Measurements from ENCODE around the gene FGR.
"Not testable (repeated sequence)": the region's sequence is repeated elsewhere in the genome, so short reads cannot be mapped to it uniquely, and the experiment has no call there.

FGR gene

GRCh38 chr1:27634985-27635367 lies at the start of gene FGR:
Gene FGR (minus strand): TSS chr1:27635185. CDS start chr1:27623916, 11,269 bp downstream.
- H3K27ac ChIP-seq, result no peak within 1 kb of the TSS
- H3K9me3 ChIP-seq (ENCODE audit: severe bottlenecking), result no peaks in the 10 kb centered on the region
- H3K36me3 ChIP-seq, result no peaks in the 10 kb centered on the region
- H3K4me3 ChIP-seq (ENCODE audit: low read depth, low read length), result no peak within 1 kb of the TSS
- TF ChIP-seq, protein P1, sequence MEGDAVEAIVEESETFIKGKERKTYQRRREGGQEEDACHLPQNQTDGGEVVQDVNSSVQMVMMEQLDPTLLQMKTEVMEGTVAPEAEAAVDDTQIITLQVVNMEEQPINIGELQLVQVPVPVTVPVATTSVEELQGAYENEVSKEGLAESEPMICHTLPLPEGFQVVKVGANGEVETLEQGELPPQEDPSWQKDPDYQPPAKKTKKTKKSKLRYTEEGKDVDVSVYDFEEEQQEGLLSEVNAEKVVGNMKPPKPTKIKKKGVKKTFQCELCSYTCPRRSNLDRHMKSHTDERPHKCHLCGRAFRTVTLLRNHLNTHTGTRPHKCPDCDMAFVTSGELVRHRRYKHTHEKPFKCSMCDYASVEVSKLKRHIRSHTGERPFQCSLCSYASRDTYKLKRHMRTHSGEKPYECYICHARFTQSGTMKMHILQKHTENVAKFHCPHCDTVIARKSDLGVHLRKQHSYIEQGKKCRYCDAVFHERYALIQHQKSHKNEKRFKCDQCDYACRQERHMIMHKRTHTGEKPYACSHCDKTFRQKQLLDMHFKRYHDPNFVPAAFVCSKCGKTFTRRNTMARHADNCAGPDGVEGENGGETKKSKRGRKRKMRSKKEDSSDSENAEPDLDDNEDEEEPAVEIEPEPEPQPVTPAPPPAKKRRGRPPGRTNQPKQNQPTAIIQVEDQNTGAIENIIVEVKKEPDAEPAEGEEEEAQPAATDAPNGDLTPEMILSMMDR (IDR thresholded peaks at IDR 0.05; ENCODE audit: low read depth, low read length), result no peak
- DNase-seq, result no peak
- H3K27me3 ChIP-seq (ENCODE audit: insufficient read depth, low read depth, severe bottlenecking), result no peaks in the 10 kb centered on the region

DNA sequence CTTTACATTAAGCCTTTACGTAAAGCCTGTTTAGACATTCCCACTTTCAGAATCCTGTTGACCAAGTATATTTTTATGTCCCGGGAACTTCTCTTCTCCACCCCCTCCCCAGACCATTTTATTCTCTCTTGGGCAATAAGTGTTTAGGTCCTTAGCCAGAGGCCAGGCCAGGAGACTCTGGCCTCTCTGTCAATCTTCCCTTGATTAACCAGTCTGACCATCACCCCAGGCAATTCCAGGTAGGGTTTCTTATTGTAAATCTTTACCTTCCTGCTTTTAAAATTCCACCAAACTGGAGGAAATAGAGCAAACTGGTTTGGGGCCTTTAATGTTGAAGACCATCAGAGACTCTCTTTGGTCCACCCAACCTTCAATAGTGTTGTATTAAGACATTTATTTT lies 49.2 kb upstream of the FGR start:
- TF ChIP-seq, protein P1 (IDR thresholded peaks at IDR 0.05; ENCODE audit: low read depth, low read length), result no peak
- no peak for DNase-seq
- peaks cover 20% of the 10 kb centered on the region for H3K9me3 ChIP-seq (ENCODE audit: severe bottlenecking)

GRCh38 chr1:27682351-27682944 lies 47.5 kb upstream of the FGR start:
- no peak for DNase-seq
- TF ChIP-seq, protein P1 (IDR thresholded peaks at IDR 0.05; ENCODE audit: low read depth, low read length), result no peak
- H3K4me3 ChIP-seq (ENCODE audit: low read depth, low read length), result no peak overlapping the region

More for the DNA sequence above, 49.2 kb upstream of the FGR start:
- Histone ChIP-seq H3K36me3 (no peaks in the 10 kb centered on the region), H3K27ac (no peak overlapping the region), H3K27me3 (ENCODE audit: insufficient read depth, low read depth, severe bottlenecking) (no peaks in the 10 kb centered on the region), H3K4me3 (ENCODE audit: low read depth, low read length) (no peak overlapping the region)

DNA sequence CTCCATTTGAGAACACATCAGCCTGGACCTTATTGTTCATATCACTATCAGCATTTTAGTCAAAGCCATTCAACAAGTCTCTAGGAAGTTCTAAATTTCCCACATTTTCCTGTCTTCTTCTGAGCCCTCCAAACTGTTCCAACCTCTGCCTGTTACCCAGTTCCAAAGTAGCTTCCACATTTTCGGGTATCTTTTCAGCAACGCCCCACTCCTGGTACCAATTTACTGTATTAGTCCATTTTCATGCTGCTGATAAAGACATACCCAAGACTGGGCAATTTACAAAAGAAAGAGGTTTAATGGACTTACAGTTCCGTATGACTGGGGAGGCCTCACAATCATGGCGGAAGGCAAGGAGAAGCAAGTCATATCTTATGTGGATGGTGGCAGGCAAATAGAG lies 46.6 kb upstream of the FGR start:
- H3K36me3 ChIP-seq; H3K27me3 ChIP-seq (ENCODE audit: insufficient read depth, low read depth, severe bottlenecking); DNase-seq; H3K27ac ChIP-seq; H3K4me3 ChIP-seq (ENCODE audit: low read depth, low read length): not testable (repeated sequence)
- peaks cover 20% of the 10 kb centered on the region for H3K9me3 ChIP-seq (ENCODE audit: severe bottlenecking)

More at GRCh38 chr1:27682351-27682944, 47.5 kb upstream of the FGR start:
- Histone ChIP-seq H3K27me3 (ENCODE audit: insufficient read depth, low read depth, severe bottlenecking) (no peaks in the 10 kb centered on the region), H3K27ac (no peak overlapping the region), H3K36me3 (no peaks in the 10 kb centered on the region), H3K9me3 (ENCODE audit: severe bottlenecking) (peaks cover 20% of the 10 kb centered on the region)

GRCh38 chr1:27680225-27680791 lies 45.3 kb upstream of the FGR start:
- not testable (repeated sequence) for H3K27ac ChIP-seq; H3K4me3 ChIP-seq (ENCODE audit: low read depth, low read length); H3K36me3 ChIP-seq; DNase-seq; H3K27me3 ChIP-seq (ENCODE audit: insufficient read depth, low read depth, severe bottlenecking)
- peaks cover 20% of the 10 kb centered on the region for H3K9me3 ChIP-seq (ENCODE audit: severe bottlenecking)

DNA sequence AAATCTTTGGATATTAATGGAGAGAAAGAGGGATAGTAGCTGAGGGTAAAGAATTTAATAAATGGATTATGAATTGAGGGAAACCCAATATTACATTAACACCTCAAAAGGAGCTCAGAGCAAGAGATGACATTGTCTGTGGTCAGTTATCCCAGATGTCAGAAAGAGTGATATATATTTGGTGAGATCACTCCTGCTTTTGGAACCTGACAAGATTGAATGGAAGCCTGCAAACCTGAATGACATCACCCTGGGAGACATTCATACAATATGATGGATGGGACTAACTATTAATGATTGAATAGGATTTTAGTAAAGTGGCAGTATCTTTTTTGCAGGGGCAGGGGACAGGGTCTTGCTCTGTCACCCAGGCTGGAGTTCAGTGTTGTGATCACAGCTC lies 43.8 kb upstream of the FGR start:
- Histone ChIP-seq H3K4me3 (ENCODE audit: low read depth, low read length) (no peak overlapping the region), H3K9me3 (ENCODE audit: severe bottlenecking) (peaks cover 20% of the 10 kb centered on the region), H3K27me3 (ENCODE audit: insufficient read depth, low read depth, severe bottlenecking) (no peaks in the 10 kb centered on the region), H3K36me3 (no peaks in the 10 kb centered on the region), H3K27ac (no peak overlapping the region)
- DNase-seq, result no peak
- TF ChIP-seq, protein P1 (IDR thresholded peaks at IDR 0.05; ENCODE audit: low read depth, low read length), result no peak

- peaks cover 17% of the 10 kb centered on the region for H3K9me3 ChIP-seq (ENCODE audit: severe bottlenecking)
These were observed 41.4 kb upstream of the FGR start for GRCh38 chr1:27676410-27676809.

More at GRCh38 chr1:27676410-27676809, 41.4 kb upstream of the FGR start:
- no peak overlapping the region for H3K4me3 ChIP-seq (ENCODE audit: low read depth, low read length)
- no peak for DNase-seq
- H3K27ac ChIP-seq, result no peak overlapping the region
- no peaks in the 10 kb centered on the region for H3K36me3 ChIP-seq
- no peaks in the 10 kb centered on the region for H3K27me3 ChIP-seq (ENCODE audit: insufficient read depth, low read depth, severe bottlenecking)
- TF ChIP-seq, protein P1 (IDR thresholded peaks at IDR 0.05; ENCODE audit: low read depth, low read length), result no peak
